Measurements from ENCODE around the gene ACOXL. TPM values are rescaled to one million over a fixed set of nuclear protein-coding genes. Genes with fewer than 3 reads are reported as not detected.
"Not testable (repeated sequence)": the region's sequence is repeated elsewhere in the genome, so short reads cannot be mapped to it uniquely, and the experiment has no call there.

The ACOXL gene
- total and polyA plus RNA-seq, 4 donors = 4.4 to 32.8 (median 12.2) TPM

DNA sequence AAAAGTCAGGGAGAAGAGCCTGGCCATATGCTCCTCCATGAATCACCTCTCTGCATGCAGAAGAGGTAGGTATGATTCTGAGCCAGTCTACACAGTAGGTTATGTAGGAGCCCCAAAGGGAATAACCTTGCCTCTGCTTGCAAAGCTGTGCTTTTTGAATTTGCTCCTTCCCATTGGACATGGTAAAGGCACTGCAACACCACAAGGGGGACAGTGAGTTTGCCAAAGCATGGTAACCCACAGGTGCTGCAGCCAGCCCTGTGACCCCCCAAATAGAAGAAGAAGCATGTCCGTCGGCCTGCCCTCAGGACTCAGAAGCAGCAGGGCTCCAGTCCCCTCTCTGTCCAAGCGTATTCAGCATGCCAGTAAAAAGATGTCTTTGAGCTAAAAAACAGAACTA is 337.3 kb downstream of the ACOXL start:
- no peak overlapping the region for H3K4me3 ChIP-seq
- WGBS, 2 donors = 93 to 99% methylated on average over 3 of the region's 3 CpGs
- H3K9ac ChIP-seq (ENCODE audit: insufficient read depth in 1 of 2, low read length in 2 of 2) = no peak overlapping the region
- H3K27me3 ChIP-seq (ENCODE audit: control insufficient read depth in 3 of 3, insufficient read depth in 3 of 3, low read length in 2 of 3) = no peaks in the 10 kb centered on the region
- peaks cover 0 to 4% (median 0%) of the 10 kb centered on the region in 4 donors for H3K9me3 ChIP-seq (ENCODE audit: control insufficient read depth in 4 of 4, insufficient read depth in 3 of 4, low read length in 3 of 4)
- peaks cover 0 to 1% (median 0%) of the 10 kb centered on the region in 4 donors for H3K36me3 ChIP-seq (ENCODE audit: control insufficient read depth in 4 of 4, insufficient read depth in 4 of 4, low read length in 4 of 4)
- no peak for ATAC-seq (ENCODE audit: insufficient read depth, low FRiP score)
- H3K4me1 ChIP-seq (ENCODE audit: control insufficient read depth in 5 of 5, insufficient read depth in 5 of 5, low read length in 5 of 5) = peaks cover 0 to 16% (median 10%) of the 10 kb centered on the region in 5 donors
- TF ChIP-seq, protein P1, sequence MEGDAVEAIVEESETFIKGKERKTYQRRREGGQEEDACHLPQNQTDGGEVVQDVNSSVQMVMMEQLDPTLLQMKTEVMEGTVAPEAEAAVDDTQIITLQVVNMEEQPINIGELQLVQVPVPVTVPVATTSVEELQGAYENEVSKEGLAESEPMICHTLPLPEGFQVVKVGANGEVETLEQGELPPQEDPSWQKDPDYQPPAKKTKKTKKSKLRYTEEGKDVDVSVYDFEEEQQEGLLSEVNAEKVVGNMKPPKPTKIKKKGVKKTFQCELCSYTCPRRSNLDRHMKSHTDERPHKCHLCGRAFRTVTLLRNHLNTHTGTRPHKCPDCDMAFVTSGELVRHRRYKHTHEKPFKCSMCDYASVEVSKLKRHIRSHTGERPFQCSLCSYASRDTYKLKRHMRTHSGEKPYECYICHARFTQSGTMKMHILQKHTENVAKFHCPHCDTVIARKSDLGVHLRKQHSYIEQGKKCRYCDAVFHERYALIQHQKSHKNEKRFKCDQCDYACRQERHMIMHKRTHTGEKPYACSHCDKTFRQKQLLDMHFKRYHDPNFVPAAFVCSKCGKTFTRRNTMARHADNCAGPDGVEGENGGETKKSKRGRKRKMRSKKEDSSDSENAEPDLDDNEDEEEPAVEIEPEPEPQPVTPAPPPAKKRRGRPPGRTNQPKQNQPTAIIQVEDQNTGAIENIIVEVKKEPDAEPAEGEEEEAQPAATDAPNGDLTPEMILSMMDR (IDR thresholded peaks at IDR 0.05; ENCODE audit: control extremely low read depth, extremely low read depth) = no peak
- DNase-seq = no peak
- H3K27ac ChIP-seq (ENCODE audit: low read depth in 1 of 2, low read length in 1 of 2) = no peak overlapping the region

DNA sequence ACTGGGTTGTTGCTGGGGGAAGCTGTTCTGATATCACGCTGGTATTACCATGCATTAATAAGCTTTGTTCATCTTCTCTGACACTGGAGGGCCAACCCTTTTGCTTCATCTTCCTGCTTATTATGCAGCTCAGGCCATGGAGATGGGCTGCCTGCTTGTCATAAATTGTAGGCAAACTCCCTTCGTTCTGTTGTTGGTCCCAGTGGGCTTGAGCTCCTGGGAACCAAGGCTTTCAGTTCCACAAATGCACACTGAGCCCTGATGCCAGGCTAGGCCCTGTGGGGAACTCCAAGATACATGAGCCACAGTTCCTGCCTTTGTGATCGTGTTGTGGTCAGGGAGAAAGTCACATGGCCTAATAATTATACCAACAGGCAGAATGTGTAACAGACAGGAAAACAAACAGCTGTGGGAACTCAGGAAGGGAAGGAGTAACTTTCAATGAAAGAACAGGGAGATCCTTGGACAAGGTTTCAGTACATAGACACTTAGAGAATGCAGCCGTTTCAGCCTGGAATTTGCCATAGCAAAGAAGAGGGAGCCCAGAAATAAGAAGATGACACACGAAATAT is 339.3 kb downstream of the ACOXL start:
- WGBS, 2 donors = 49 to 60% methylated on average over 5 of the region's 5 CpGs
- peaks cover 0 to 1% (median 0%) of the 10 kb centered on the region in 4 donors for H3K36me3 ChIP-seq (ENCODE audit: control insufficient read depth in 4 of 4, insufficient read depth in 4 of 4, low read length in 4 of 4)
- H3K4me3 ChIP-seq = no peak overlapping the region
- H3K9ac ChIP-seq (ENCODE audit: insufficient read depth in 1 of 2, low read length in 2 of 2) = no peak overlapping the region
- ATAC-seq (ENCODE audit: insufficient read depth, low FRiP score) (peak; percentile 42), DNase-seq (peak; percentile 35 to 83 (median 81))
- H3K27ac ChIP-seq (ENCODE audit: low read depth in 1 of 2, low read length in 1 of 2) = peak overlapping the region in 1 of 2 donors; percentile 50
- no peaks in the 10 kb centered on the region for H3K27me3 ChIP-seq (ENCODE audit: control insufficient read depth in 3 of 3, insufficient read depth in 3 of 3, low read length in 2 of 3)
- TF ChIP-seq, protein P1 (IDR thresholded peaks at IDR 0.05; ENCODE audit: control extremely low read depth, extremely low read depth) = no peak
- peaks cover 0 to 4% (median 0%) of the 10 kb centered on the region in 4 donors for H3K9me3 ChIP-seq (ENCODE audit: control insufficient read depth in 4 of 4, insufficient read depth in 3 of 4, low read length in 3 of 4)
- H3K4me1 ChIP-seq (ENCODE audit: control insufficient read depth in 5 of 5, insufficient read depth in 5 of 5, low read length in 5 of 5) = peaks cover 0 to 16% (median 10%) of the 10 kb centered on the region in 5 donors

DNA sequence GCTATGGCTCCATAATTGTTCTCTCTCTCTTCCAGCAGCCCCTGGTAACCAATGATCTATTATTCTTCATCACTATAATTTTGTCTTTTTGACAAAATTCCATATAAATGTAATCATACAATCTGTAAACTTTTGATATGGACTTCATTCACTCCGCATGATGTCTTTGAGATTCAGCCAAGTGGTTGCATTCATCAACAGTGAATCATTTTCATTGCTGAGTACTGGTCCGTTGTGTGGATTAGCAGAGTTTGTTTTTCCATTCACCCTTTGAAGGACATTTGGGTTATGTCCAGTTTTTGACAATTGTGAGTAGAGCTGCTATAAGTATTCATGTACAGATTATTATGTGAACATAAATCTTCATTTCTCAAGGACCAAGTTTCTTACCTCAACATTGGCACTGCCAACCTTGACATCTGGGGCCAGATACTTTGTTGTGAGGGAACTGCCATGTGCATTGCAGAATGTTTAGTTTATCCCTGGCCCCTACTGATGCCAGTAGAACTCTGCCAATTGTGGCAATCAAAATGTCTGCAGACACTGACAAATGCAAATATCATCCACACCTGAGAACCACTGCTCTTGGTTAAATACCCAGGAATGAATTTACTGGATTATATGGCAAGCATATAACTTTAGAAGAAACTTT is 340.0 kb downstream of the ACOXL start:
- peaks cover 0 to 4% (median 0%) of the 10 kb centered on the region in 4 donors for H3K9me3 ChIP-seq (ENCODE audit: control insufficient read depth in 4 of 4, insufficient read depth in 3 of 4, low read length in 3 of 4)
- H3K4me3 ChIP-seq = no peak overlapping the region
- no peaks in the 10 kb centered on the region for H3K27me3 ChIP-seq (ENCODE audit: control insufficient read depth in 3 of 3, insufficient read depth in 3 of 3, low read length in 2 of 3)
- H3K9ac ChIP-seq (ENCODE audit: insufficient read depth in 1 of 2, low read length in 2 of 2) = no peak overlapping the region
- WGBS, 2 donors = 33 to 73% methylated on average over 2 of the region's 2 CpGs
- peak in 2 of 3 donors; percentile 60 to 75 for DNase-seq
- peaks cover 0 to 1% (median 0%) of the 10 kb centered on the region in 4 donors for H3K36me3 ChIP-seq (ENCODE audit: control insufficient read depth in 4 of 4, insufficient read depth in 4 of 4, low read length in 4 of 4)
- H3K27ac ChIP-seq (ENCODE audit: low read depth in 1 of 2, low read length in 1 of 2) = peak overlapping the region in 1 of 2 donors; percentile 47
- peak; percentile 55 for ATAC-seq (ENCODE audit: insufficient read depth, low FRiP score)
- TF ChIP-seq, protein P1 (IDR thresholded peaks at IDR 0.05; ENCODE audit: control extremely low read depth, extremely low read depth) = no peak
- peaks cover 0 to 16% (median 10%) of the 10 kb centered on the region in 5 donors for H3K4me1 ChIP-seq (ENCODE audit: control insufficient read depth in 5 of 5, insufficient read depth in 5 of 5, low read length in 5 of 5)

DNA sequence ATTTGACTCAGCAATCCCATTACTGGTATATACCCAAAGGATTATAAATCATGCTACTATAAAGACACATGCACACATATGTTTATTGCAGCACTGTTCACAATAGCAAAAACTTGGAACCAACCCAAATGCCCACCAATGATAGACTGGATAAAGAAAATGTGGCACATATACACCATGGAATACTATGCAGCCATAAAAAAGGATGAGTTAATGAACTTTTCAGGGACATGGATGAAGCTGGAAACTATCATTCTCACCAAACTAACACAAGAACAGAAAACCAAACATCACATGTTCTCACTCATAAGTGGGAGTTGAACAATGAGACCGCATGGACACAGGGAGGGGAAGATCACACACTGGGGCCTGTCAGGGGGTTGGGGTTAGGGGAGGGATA is 350.3 kb downstream of the ACOXL start:
- H3K36me3 ChIP-seq (ENCODE audit: control insufficient read depth in 4 of 4, insufficient read depth in 4 of 4, low read length in 4 of 4); H3K4me3 ChIP-seq; H3K9ac ChIP-seq (ENCODE audit: insufficient read depth in 1 of 2, low read length in 2 of 2); DNase-seq; H3K27me3 ChIP-seq (ENCODE audit: control insufficient read depth in 3 of 3, insufficient read depth in 3 of 3, low read length in 2 of 3); H3K9me3 ChIP-seq (ENCODE audit: control insufficient read depth in 4 of 4, insufficient read depth in 3 of 4, low read length in 3 of 4); H3K4me1 ChIP-seq (ENCODE audit: control insufficient read depth in 5 of 5, insufficient read depth in 5 of 5, low read length in 5 of 5); H3K27ac ChIP-seq (ENCODE audit: low read depth in 1 of 2, low read length in 1 of 2); ATAC-seq (ENCODE audit: insufficient read depth, low FRiP score): not testable (repeated sequence)
- 0 to 3% methylated on average over 1 of the region's 1 CpG for WGBS, 2 donors

Data from lung (tissue), 12 donors.